Measurements from ENCODE around the gene TGM6.

- TF ChIP-seq CTCF (IDR thresholded peaks at IDR 0.05 in 8 of 11, conservative IDR thresholded peaks at IDR 0.05 in 3 of 11) (no peak), POLR2A (IDR thresholded peaks at IDR 0.05) (no peak)
These were observed 46.9 kb upstream of the TGM6 start for GRCh38 chr20:2333821-2334220.

All from spleen (tissue), 7 donors.